Osteoblast (primary cell): ENCODE measurements around the gene HHEX. TPM values are rescaled to one million over a fixed set of nuclear protein-coding genes. Genes with fewer than 3 reads are reported as not detected.

ENCODE experiments used
- DNase-seq: peaks from one replicate; pipeline ENCODE4 v3.0.0; 2011; ENCODE audit warnings: low spot score, mixed read lengths; ENCODE audit not compliant: insufficient read length; ENCODE audit errors: missing footprints
- H2AFZ ChIP-seq: 2 replicates; pipeline ENCODE4 v1.6.0; 2011; ENCODE audit warnings: mild to moderate bottlenecking, low read length
- H3K27ac ChIP-seq: 2 replicates; pipeline ENCODE4 v1.5.1; 2011; ENCODE audit warnings: mild to moderate bottlenecking, low read depth, low read length, moderate library complexity
- H3K27me3 ChIP-seq: 2 replicates; pipeline ENCODE4 v1.6.0; 2012; ENCODE audit warnings: mild to moderate bottlenecking, control low read depth, inconsistent platforms, low read length, moderate library complexity; ENCODE audit not compliant: insufficient read depth
- H3K36me3 ChIP-seq: 2 replicates; pipeline ENCODE4 v1.5.1; 2011; ENCODE audit warnings: mild to moderate bottlenecking, low read length, control low read depth, moderate library complexity; ENCODE audit not compliant: insufficient read depth
- H3K4me1 ChIP-seq: 2 replicates; pipeline ENCODE4 v1.5.1; 2011; ENCODE audit warnings: mild to moderate bottlenecking, low read length, control low read depth, moderate library complexity; ENCODE audit not compliant: insufficient read depth
- H3K4me2 ChIP-seq: 2 replicates; pipeline ENCODE4 v1.6.0; 2011; ENCODE audit warnings: mild to moderate bottlenecking, low read length; ENCODE audit not compliant: insufficient read depth
- H3K4me3 ChIP-seq: fragments of 200-600 bp; sonication (generic); 3 replicates; pipeline ENCODE4 v1.5.1; 2012; ENCODE audit warnings: mild to moderate bottlenecking, low read length, inconsistent platforms; ENCODE audit not compliant: insufficient read depth
- H3K79me2 ChIP-seq: 2 replicates; pipeline ENCODE4 v1.6.0; 2012; ENCODE audit warnings: mild to moderate bottlenecking, low read length, control low read depth, inconsistent platforms; ENCODE audit not compliant: insufficient read depth
- H3K9me3 ChIP-seq: 2 replicates; pipeline ENCODE4 v1.5.1; 2011; ENCODE audit warnings: low read depth, low read length, control low read depth
- H4K20me1 ChIP-seq: 2 replicates; pipeline ENCODE4 v1.6.0; 2012; ENCODE audit warnings: mild to moderate bottlenecking, low read length, control low read depth; ENCODE audit not compliant: insufficient read depth
- total RNA-seq: library from RNA; depleted of rRNA; stranded (reverse); fragments of >200 nt; gene quantifications from 2 replicates; pipeline ENCODE4 v1.2.3, GENCODE V29; 2012
- TF ChIP-seq, protein P1 (sequence below): IDR thresholded peaks from 2 replicates; pipeline ENCODE4 v1.5.1; 2011; ENCODE audit warnings: mild to moderate bottlenecking, low read depth, low read length, moderate library complexity; ENCODE audit errors: extremely low read depth

Gene HHEX
- total RNA-seq, 1 donor = 0.36 TPM

DNA sequence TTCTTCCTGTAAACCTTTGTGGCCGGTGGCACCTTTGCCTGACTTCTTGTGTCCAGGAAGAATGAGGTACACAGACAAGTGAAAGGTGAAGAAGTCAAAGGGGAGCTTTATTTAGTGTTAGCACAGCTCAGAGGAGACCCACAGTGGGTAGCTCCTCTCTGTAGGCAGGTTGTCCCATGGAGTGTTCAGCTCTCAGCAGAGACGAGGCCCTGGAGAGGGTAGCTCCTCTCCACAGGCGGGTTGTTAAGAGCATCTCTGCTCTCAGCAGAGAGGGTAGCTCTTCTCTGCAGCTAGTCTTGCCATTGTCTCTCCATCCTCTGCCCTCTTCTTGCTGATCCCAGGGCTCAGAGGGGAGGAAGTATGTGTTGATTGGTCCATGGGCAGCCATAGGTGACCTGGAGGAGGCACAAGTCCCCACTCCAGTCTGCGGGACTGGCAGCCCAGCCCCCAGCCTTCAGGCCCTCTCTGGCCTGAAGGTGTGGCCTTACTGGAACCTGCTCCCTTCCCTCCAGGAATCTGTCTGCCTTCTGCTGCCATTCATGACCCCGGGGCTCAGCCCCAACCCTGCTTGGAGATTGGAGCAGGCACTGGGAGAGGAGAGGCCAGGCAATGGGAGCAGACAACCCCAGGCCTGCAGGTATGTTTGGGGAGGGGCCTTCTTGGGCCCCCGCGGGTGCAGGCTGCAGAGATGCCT, 24.5 kb downstream of the HHEX start:
- H3K27me3 ChIP-seq = peaks cover 4% of the 10 kb centered on the region
- H3K4me2 ChIP-seq = no peak overlapping the region
- no peak for DNase-seq
- H3K4me1 ChIP-seq = no peaks in the 10 kb centered on the region
- no peaks in the 10 kb centered on the region for H3K79me2 ChIP-seq
- no peaks in the 10 kb centered on the region for H3K36me3 ChIP-seq
- TF ChIP-seq, protein P1, sequence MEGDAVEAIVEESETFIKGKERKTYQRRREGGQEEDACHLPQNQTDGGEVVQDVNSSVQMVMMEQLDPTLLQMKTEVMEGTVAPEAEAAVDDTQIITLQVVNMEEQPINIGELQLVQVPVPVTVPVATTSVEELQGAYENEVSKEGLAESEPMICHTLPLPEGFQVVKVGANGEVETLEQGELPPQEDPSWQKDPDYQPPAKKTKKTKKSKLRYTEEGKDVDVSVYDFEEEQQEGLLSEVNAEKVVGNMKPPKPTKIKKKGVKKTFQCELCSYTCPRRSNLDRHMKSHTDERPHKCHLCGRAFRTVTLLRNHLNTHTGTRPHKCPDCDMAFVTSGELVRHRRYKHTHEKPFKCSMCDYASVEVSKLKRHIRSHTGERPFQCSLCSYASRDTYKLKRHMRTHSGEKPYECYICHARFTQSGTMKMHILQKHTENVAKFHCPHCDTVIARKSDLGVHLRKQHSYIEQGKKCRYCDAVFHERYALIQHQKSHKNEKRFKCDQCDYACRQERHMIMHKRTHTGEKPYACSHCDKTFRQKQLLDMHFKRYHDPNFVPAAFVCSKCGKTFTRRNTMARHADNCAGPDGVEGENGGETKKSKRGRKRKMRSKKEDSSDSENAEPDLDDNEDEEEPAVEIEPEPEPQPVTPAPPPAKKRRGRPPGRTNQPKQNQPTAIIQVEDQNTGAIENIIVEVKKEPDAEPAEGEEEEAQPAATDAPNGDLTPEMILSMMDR = no peak
- no peak overlapping the region for H3K4me3 ChIP-seq
- H2AFZ ChIP-seq = no peak overlapping the region
- no peaks in the 10 kb centered on the region for H3K9me3 ChIP-seq
- no peak overlapping the region for H3K27ac ChIP-seq
- no peaks in the 10 kb centered on the region for H4K20me1 ChIP-seq

DNA sequence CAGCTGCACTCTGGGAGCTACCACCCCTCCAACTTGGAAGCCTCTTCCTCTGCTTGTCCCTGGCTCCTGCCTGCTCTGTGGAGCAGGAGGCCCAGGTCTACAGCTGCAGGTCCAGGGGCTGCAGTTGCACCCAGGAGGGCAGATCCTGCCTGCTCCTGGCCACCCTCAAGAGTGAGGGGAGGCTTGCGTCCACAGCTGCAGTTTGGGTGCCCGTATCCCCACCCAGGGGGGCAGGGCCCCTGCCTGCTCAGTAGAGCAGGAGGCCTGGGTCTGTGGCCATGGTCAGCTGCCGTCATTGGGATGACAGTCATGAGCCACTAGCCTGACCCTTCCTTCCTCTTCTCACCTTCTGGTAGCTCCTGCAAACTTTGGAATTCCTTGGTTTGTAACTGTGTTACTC, 25.1 kb downstream of the HHEX start:
- peaks cover 5% of the 10 kb centered on the region for H3K27me3 ChIP-seq
- H3K79me2 ChIP-seq = no peaks in the 10 kb centered on the region
- H3K9me3 ChIP-seq = no peaks in the 10 kb centered on the region
- no peak for DNase-seq
- no peaks in the 10 kb centered on the region for H3K36me3 ChIP-seq
- no peaks in the 10 kb centered on the region for H4K20me1 ChIP-seq
- no peak overlapping the region for H3K4me3 ChIP-seq
- H3K4me2 ChIP-seq = no peak overlapping the region
- TF ChIP-seq, protein P1 = no peak
- no peak overlapping the region for H3K27ac ChIP-seq
- H3K4me1 ChIP-seq = no peaks in the 10 kb centered on the region
- no peak overlapping the region for H2AFZ ChIP-seq

DNA sequence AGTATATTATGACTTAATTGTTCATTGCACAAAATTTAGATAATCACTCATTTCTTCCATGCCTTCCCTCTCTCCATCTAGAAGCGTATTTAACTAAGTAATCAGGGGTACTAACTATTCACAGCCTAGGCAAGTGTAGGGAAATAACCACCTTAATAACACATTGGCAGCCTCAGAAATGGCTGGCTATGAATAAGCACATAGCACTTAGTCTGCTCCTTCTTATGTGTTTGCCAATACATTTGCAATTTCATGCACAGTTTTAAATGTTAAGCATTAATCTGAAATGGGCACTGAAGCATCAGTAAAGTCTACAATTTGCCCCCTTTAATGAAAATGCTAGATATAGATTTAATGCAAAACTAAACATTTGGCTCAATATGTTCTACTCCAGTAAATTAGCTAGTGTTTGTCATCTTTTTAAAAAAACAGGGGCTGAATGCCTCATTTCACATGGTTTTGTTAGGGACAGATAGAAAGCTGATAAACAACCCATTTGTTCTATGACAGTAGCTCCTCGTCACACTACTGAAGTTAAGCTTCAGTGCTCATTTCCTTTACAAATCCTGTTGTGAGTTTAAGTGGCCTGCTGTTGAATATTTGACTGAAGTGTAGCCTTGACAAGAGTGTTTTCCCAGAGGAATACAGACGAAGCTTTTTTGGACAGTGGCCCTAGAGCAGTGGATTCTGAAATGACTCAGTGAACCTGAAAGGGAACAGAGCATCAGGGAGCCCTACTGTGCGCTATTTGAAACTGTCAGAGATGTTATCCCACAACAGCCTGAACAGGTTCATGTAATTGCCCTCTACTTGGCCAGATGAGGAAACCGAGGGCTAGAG, 30.5 kb downstream of the HHEX start:
- Histone ChIP-seq H2AFZ (no peak overlapping the region), H3K4me2 (no peak overlapping the region), H3K9me3 (no peaks in the 10 kb centered on the region), H3K4me3 (no peak overlapping the region), H3K27ac (no peak overlapping the region), H3K79me2 (no peaks in the 10 kb centered on the region), H4K20me1 (no peaks in the 10 kb centered on the region), H3K27me3 (peaks cover 27% of the 10 kb centered on the region), H3K4me1 (no peaks in the 10 kb centered on the region), H3K36me3 (no peaks in the 10 kb centered on the region)
- TF ChIP-seq, protein P1 = no peak
- DNase-seq = no peak

GRCh38 chr10:92720831-92721165, 31.0 kb downstream of the HHEX start:
- Histone ChIP-seq H3K4me2 (no peak overlapping the region), H3K4me3 (no peak overlapping the region), H3K79me2 (no peaks in the 10 kb centered on the region), H3K27me3 (peaks cover 31% of the 10 kb centered on the region), H3K36me3 (no peaks in the 10 kb centered on the region), H3K9me3 (no peaks in the 10 kb centered on the region), H2AFZ (no peak overlapping the region), H3K4me1 (no peaks in the 10 kb centered on the region), H3K27ac (no peak overlapping the region), H4K20me1 (no peaks in the 10 kb centered on the region)
- TF ChIP-seq, protein P1 = no peak
- DNase-seq = no peak
